Tibial artery (tissue), 4 donors: ENCODE results near the gene MICAL3.
A peak's percentile ranks its signal among the peaks of the same experiment; 100 is the strongest.

Experiments used
- DNase-seq, 2 donors: peaks; one replicate each; pipeline ENCODE4 v3.0.0-alpha.2; 2019
- H3K27ac ChIP-seq, 2 donors: fragments of 200-600 bp; sonication (generic) in 1 of 2; 1 replicate in 1 of 2; 2 replicates in 1 of 2; pipeline ENCODE4 v1.5.1; 2018 to 2019; ENCODE audit warnings: mild to moderate bottlenecking in 1 of 2
- H3K27me3 ChIP-seq, 2 donors: fragments of 200-600 bp; sonication (generic) in 1 of 2; one replicate each; pipeline versions ENCODE4 v1.5.1 to v1.6.0; 2016 to 2019
- H3K36me3 ChIP-seq, 3 donors: fragments of 200-600 bp; sonication (generic) in 2 of 3; one replicate each; pipeline ENCODE4 v1.5.1; 2016 to 2019; ENCODE audit warnings: mild to moderate bottlenecking in 2 of 3
- H3K4me1 ChIP-seq, 4 donors: fragments of 200-600 bp; sonication (generic) in 2 of 4; 1 replicate in 3 of 4; 2 replicates in 1 of 4; pipeline ENCODE4 v1.5.1; 2016 to 2019
- H3K4me3 ChIP-seq, 2 donors: fragments of 200-600 bp; sonication (generic) in 1 of 2; 1 replicate in 1 of 2; 2 replicates in 1 of 2; pipeline ENCODE4 v1.5.1; 2018 to 2019; ENCODE audit warnings: mild to moderate bottlenecking in 2 of 2
- H3K9me3 ChIP-seq, 3 donors: fragments of 200-600 bp; sonication (generic) in 1 of 3; one replicate each; pipeline ENCODE4 v1.5.1; 2016 to 2019
- intact Hi-C: fragments of 100-400 bp; cut with DNase I; formaldehyde crosslinking; loops from one replicate; pipeline ENCODE4 v1.15.0; 2023; ENCODE audit warnings: low total_unique reads
- TF ChIP-seq, protein P1 (sequence below), 2 experiments: fragments of 200-600 bp in 1 of 2; fragments of 450-650 bp in 1 of 2; IDR thresholded peaks; one replicate each; pipeline ENCODE4 v1.5.1; 2017 to 2019; ENCODE audit warnings: antibody characterized with exemption in 2 of 2, mild to moderate bottlenecking in 1 of 2, moderate library complexity in 1 of 2

Gene MICAL3

DNA sequence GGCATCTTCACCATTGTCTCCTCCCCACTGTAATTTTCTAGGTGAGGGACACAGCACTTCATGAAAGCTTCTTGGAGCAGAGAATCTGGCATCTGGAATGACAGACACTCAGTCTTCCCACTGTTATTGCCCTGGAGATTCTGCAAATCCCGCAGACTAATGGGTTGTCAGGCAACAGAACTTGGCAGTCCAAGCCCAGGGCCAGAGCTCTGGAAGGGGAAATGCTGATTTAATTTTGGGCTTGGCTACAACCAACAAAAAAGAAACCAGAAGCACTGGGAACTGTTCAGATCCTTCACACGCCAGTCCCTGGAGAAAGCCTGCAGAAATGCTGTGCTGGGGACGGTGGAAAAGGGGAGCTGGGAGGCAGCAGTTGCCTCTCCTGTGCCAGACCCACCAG, 178.6 kb downstream of the MICAL3 start:
- H3K9me3 ChIP-seq = no peaks in the 10 kb centered on the region
- DNase-seq = no peak
- H3K27me3 ChIP-seq = no peaks in the 10 kb centered on the region
- intact Hi-C loops = no loop called here
- TF ChIP-seq, protein P1, sequence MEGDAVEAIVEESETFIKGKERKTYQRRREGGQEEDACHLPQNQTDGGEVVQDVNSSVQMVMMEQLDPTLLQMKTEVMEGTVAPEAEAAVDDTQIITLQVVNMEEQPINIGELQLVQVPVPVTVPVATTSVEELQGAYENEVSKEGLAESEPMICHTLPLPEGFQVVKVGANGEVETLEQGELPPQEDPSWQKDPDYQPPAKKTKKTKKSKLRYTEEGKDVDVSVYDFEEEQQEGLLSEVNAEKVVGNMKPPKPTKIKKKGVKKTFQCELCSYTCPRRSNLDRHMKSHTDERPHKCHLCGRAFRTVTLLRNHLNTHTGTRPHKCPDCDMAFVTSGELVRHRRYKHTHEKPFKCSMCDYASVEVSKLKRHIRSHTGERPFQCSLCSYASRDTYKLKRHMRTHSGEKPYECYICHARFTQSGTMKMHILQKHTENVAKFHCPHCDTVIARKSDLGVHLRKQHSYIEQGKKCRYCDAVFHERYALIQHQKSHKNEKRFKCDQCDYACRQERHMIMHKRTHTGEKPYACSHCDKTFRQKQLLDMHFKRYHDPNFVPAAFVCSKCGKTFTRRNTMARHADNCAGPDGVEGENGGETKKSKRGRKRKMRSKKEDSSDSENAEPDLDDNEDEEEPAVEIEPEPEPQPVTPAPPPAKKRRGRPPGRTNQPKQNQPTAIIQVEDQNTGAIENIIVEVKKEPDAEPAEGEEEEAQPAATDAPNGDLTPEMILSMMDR (IDR thresholded peaks at IDR 0.05) = no peak
- H3K4me3 ChIP-seq = no peak overlapping the region
- peaks cover 9 to 38% (median 23%) of the 10 kb centered on the region in 4 donors for H3K4me1 ChIP-seq
- H3K27ac ChIP-seq = peak overlapping the region; percentile 78 to 82
- H3K36me3 ChIP-seq = peaks cover 5 to 19% (median 16%) of the 10 kb centered on the region in 3 donors

DNA sequence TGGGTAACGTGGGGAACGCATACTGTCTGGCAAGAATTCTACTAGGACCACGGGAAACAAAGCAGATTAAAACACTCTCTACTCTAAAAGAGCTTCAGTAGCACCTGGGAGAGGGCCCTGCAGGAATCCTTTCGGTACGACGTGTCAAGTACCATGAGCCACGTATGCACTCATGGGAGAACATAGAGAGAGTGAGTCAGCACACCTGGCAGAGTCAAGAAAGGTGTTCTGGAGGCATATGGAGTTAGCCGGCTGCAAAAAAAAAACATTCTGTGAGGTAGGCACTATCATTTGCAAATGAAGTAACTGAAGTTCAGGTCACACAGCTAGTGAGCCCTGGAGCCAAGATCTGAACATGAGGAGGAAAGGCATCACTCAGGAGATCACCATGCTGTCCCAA, 179.0 kb downstream of the MICAL3 start:
- TF ChIP-seq, protein P1 (IDR thresholded peaks at IDR 0.05) = no peak
- intact Hi-C loops = no loop called here
- no peaks in the 10 kb centered on the region for H3K9me3 ChIP-seq
- H3K4me3 ChIP-seq = no peak overlapping the region
- peak overlapping the region; percentile 78 to 82 for H3K27ac ChIP-seq
- H3K36me3 ChIP-seq = peaks cover 9 to 23% (median 21%) of the 10 kb centered on the region in 3 donors
- DNase-seq = no peak
- no peaks in the 10 kb centered on the region for H3K27me3 ChIP-seq
- H3K4me1 ChIP-seq = peaks cover 9 to 36% (median 23%) of the 10 kb centered on the region in 4 donors

DNA sequence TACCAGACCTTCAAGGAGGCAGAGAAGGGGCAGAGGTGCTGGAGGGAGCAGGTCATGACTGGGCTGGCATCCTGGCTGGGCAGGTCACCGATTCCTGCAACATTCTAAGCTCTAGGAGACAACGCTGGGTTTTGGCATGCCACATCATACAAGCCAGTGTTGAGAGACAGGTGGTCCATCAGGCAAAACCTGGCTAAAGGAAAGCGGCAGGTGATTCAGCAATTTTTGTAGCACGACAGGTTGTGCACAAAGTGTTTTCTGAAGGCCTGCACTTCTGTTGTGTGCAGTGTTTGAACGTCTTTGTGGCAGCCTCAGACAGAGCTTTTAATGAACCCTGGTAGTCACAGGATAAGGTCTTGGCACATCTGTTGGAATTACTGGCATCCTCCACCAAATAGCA, 180.2 kb downstream of the MICAL3 start:
- Histone ChIP-seq H3K27ac (peak overlapping the region; percentile 78 to 82), H3K4me3 (no peak overlapping the region), H3K36me3 (peaks cover 10 to 28% (median 27%) of the 10 kb centered on the region in 3 donors), H3K27me3 (no peaks in the 10 kb centered on the region), H3K9me3 (no peaks in the 10 kb centered on the region), H3K4me1 (peaks cover 9 to 36% (median 23%) of the 10 kb centered on the region in 4 donors)
- DNase-seq = no peak
- intact Hi-C loops = no loop called here
- TF ChIP-seq, protein P1 (IDR thresholded peaks at IDR 0.05) = no peak

DNA sequence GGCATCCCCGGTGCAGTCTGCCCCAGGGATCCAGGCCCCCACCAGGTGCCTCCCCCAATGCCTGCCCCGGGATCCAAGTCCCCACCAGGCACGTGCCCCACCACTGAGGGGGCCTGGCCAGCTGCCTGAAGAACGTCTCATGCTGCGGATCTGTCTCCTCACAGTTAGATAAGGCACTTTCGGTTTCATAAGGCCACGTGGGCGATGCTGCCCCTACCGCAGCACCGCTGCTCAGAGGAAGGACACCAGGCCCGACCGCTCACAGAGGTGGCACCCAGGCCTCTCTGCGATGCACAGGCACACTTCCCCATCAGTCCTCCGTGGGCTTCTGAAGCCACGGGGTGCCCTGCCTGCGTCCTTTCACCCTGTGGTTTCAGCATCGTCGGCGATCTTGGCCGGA, 182.0 kb downstream of the MICAL3 start:
- peaks cover 9 to 51% (median 28%) of the 10 kb centered on the region in 4 donors for H3K4me1 ChIP-seq
- TF ChIP-seq, protein P1 (IDR thresholded peaks at IDR 0.05) = no peak
- intact Hi-C loops = no loop called here
- H3K27ac ChIP-seq = peak overlapping the region in 1 of 2 donors; percentile 82
- H3K9me3 ChIP-seq = no peaks in the 10 kb centered on the region
- peaks cover 10 to 28% (median 27%) of the 10 kb centered on the region in 3 donors for H3K36me3 ChIP-seq
- H3K27me3 ChIP-seq = no peaks in the 10 kb centered on the region
- DNase-seq = no peak
- no peak overlapping the region for H3K4me3 ChIP-seq

DNA sequence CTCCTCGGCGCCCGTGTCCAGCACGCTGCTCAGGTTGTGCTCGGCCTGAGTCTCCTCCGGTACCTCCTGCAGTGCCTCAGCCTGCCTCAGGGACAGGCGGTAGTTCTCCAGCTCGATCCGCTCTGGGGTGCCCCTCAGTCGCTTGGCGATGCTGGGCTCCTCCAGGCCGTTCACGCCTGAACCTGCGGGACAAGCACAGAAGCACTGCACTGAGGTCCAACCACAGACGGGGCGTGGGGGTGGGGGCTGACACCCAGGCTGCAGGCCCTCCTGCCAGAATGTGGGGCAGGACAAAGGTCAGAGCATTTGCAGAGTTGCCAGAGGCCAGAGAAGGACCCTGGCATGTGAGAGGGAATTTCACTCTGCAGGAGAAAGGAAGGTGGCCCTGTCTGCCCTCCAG, 182.5 kb downstream of the MICAL3 start:
- intact Hi-C loops = no loop called here
- peaks cover 10 to 28% (median 27%) of the 10 kb centered on the region in 3 donors for H3K36me3 ChIP-seq
- no peaks in the 10 kb centered on the region for H3K9me3 ChIP-seq
- peak overlapping the region in 1 of 2 donors; percentile 82 for H3K27ac ChIP-seq
- no peaks in the 10 kb centered on the region for H3K27me3 ChIP-seq
- H3K4me3 ChIP-seq = no peak overlapping the region
- H3K4me1 ChIP-seq = peaks cover 9 to 51% (median 27%) of the 10 kb centered on the region in 4 donors
- no peak for DNase-seq
- TF ChIP-seq, protein P1 (IDR thresholded peaks at IDR 0.05) = no peak
